IPS DF 4.7 (cell line): ENCODE data around the gene NUDT2.

Source experiments
- DNase-seq: peaks from one replicate; pipeline ENCODE4 v3.0.0-alpha.2; 2013; ENCODE audit warnings: low spot score; ENCODE audit errors: extremely low read depth

Gene NUDT2

DNA sequence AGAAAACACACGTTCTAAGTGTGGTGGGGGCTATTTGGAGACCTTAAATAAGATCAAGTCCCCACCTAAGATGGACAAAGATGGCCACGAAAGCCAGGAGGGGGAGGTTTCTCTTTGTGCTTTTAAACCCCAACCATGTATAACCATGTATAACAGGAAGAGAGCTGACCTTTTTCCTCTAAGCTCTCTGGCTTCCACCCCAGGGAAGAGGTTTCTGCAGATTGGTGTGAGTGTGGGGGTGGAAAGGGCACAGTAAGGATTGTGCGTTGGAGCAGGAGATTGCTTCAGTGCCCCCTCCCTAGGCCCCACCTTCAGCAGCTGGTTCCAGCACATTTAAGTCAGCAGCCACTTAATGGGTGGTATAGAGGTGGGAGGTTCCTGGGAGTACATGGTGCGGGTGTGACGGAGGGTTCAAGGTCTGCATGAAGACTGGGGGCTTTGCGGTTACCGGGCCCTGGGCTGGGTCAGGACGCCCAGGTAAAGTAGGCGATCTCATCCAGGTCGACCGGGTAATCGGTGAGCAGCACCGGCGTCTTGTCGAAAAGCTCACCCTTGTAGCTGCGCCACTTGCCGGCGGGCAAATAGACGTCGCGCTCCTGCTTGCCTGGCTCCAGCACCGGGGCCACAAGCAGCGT, 41.1 kb downstream of the NUDT2 start:
- DNase-seq, result no peak

DNA sequence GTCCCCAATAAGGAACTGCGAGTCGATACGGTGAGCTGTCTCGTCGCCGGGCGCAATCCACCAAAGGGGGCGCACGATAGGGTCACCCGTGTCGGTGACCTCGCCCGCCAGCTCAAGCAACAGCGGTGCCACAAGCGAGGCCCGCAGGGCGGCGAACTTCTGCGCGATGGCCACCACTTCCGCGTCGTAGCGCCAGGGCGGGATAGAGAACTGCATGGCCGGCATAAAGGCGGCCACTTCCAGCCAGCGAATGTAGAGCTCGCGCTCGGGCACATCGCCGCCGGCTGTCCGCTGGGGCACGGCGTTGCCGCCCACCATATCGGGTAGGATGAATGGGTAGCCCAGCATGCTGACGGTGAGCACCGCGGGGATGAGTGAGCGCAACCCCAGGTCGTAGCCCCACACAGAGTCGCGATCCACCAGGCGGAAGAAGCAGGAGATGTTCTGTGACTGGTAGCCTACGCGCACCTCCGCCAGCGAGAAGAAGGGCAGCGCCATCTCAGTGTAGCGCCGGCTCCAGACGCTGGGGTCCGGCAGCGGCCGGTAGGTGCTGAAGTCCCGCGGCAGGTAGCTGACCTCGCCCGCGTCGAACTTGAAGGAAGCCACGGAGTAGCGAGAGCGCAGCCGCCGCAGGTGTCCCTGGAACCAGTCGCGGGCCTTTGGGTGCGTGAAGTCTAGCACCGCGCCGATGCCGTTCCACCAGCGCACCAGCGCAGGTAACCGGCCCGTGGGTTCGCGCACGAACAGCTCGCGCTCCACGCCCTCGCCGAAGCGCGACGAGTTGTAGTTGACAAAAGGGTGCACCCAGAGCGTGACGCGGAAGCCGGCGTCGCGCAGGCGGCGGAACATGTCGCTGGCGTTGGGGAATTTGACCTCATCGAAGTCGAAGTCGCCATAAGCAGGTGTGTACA, 41.9 kb downstream of the NUDT2 start:
- no peak for DNase-seq

GRCh38 chr9:34371886-34372466, 42.6 kb downstream of the NUDT2 start:
- DNase-seq, result no peak

DNA sequence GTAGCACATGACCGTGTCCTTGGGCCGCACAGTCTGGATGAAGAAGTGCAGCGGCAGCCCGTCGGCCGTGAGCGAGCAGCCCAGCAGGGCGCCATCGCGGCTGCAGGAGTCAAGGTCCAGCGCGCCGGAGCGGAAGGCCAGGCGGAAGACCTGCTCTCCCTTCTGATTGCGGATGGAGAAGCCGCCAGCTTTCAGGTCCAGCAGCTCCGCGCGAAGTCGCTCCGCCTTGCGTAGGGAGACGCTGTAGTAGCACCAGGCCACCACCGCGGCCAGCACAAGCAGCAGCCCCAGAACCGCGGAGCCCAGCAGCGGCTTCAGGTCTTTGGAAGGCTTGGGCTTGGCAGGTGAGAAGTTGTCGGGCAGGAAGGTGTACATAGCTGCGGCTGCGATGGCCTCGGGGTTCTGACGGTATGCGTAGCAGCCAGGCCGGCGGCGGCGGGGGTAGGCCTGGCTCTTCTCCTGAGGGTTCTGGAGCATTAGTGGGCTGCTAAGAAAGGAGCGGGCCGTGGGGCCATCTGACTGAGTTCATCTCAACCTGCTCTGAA, 43.2 kb downstream of the NUDT2 start:
- no peak for DNase-seq

DNA sequence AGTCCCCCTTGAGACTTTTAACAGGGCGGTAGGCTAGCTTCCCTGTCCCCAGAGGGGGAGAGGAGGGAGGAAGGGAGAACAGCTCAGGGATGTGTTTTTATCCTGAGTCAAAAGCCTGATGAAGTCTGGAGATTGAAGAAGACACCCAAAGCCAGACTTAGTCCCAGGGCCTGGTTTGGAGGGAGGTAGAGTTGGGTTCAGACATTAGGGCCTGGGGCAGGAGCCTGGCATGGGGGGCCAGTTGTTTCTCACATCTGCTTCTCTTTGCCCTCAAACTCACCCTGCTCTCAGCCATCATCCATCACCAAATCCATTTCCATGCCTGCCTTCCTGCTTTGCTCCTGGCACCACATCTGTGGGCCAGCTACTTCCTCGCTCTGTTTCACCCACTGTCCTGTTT, 44.4 kb downstream of the NUDT2 start:
- no peak for DNase-seq

- no peak for DNase-seq
Observed at GRCh38 chr9:34374339-34374738, 45.0 kb downstream of the NUDT2 start.

DNA sequence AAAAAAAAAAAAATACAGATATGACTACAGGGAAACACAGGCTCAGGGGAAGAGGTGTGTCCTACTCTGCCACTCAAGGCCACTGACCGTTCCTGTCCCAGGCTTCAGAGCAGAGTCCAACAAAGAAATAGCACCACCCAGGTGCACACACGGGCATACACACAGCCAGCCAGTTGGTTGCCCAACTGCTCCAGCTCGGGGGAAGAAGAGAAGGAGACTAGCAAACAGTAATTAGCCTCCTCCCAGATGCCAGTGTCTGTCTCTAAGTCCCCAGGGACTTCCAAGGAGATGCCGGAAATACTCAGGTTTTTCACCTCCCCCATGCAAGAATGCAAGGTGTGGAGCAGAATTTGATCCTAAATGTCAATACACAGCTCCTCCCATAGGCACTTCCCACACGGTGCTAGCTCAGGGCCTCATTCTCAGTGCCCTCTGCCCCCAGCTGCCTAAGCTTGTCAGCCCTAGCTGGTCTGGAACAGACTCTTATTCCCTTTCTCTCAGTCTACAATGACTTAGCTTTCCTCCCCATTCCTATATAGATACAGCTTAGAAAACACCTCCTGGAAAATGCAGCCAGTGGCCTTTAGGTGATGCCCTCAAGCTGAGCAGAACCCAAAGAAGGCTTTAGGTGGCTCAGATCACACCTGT, 45.7 kb downstream of the NUDT2 start:
- DNase-seq, result no peak

DNA sequence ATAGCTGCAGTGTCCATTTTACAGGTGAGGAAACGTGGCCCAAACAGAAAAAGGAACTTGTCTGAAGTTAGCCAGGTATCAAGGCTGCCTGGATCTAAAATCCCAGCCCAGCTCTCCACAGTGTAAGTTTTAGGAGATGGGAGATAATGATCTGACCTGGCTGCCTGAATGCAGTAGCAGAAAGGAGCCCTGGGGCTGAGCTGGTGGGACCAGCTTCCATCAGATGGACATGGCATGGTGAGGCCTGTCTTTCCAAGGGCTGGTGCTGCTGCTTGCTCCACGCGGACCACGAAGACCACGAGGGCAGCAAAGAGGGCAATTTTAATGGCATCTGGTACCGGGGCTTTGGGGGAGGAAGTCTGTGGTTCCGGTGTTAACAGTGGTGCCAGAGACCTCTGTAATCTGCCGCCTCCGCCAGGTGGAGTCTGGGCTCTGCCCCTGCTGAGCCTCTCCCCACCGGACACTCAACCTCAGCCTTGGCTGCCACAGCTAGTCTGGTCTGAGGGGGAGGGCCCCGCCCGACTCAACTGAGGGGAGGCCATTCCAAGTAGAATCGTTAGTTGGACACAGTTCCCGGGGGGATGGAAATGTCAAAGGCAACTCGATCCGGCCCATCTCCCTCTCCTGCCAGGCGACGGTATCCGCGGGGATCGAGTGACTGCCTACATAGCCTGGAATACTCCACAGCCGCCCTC, 46.7 kb downstream of the NUDT2 start:
- no peak for DNase-seq

GRCh38 chr9:34376596-34377403, 47.4 kb downstream of the NUDT2 start, which contains the start of gene MYORG:
Gene MYORG (minus strand): TSS chr9:34376898. CDS start chr9:34372943, 3,955 bp downstream.
- DNase-seq, result no peak

DNA sequence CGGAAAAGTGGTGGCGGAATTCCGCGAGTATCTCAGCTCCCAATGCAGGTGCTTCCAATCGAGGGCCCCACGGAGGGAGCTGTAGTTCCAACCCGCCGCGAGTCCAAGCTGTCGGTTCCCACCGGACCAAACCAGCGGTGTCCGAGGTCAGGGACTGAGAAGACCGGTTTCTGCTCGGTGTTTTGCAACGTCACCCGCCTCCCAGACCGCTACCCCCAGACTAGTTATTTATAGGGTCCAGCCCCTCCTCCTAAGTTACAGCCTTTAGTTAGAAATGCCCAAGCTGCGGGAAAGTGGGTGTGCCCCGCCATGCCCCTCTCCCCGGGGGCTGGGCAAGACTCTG, 48.0 kb downstream of the NUDT2 start:
- DNase-seq, result no peak

DNA sequence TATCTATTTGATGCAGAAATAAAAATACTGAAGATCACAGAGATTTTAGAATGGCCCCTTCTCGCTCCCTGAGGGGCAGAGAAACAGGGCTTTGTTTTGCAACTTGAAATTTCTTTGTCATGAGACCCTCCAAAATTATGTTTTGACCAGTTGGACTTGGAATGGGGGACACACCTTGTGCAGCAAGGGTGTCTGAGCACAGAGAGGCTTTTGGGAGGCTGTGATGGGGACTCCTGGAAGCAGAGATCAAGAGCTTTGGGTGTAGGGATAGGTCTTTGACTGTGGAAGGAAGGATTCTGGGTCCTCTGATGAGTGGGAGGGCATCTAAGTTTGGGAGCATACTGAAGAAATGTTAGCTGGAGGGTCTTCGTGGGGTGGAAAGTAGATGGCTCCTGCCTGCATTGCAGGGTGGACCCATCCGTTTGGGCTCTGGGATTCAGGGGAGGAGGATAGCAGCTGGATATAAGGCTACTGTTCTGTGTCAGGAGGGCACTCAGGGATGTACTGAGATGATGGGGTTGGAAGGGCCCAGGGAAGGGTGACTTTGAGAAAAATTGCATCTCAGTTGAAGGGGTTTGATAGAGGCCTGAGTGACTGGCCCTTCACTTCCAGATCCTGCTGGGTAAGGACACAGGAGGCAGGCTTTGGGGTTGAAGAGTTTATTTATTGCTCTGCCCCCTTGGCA, 49.1 kb downstream of the NUDT2 start:
- DNase-seq, result no peak

DNA sequence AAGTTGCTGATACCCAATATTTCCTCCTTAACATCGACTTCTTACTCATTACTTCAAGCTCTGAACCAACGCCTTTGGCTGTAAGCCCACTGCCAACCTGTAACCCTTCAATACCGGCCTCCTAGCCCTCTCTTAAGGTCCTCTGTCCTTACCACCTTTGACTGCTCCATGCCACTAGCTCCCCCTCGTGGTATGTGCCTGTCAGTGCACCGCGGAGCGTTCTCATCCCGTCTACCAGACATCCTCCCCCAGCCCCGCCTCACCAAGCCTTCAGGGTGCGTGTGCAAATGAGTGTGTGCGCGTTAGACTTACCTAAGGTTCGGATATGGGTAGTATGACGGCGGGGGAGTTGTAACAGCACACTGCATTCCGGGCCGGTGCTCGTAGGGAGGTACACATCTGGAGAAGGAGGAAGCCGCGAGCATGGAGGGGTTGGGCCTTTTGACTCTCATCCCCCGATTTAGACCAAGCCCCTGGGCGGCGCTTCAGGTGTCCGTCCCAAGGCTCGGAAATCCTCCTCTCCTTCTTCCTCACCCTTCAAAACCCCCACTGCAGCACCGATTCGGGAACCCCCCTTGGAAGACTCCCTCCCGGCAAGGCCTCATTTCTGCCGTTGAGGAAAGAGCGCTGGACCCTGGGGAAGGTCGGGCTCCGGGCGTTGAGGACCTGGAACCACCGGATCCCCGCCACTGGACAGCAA, 50.1 kb downstream of the NUDT2 start:
- no peak for DNase-seq

- no peak for DNase-seq
Observed at GRCh38 chr9:34380034-34380510, 50.7 kb downstream of the NUDT2 start.

DNA sequence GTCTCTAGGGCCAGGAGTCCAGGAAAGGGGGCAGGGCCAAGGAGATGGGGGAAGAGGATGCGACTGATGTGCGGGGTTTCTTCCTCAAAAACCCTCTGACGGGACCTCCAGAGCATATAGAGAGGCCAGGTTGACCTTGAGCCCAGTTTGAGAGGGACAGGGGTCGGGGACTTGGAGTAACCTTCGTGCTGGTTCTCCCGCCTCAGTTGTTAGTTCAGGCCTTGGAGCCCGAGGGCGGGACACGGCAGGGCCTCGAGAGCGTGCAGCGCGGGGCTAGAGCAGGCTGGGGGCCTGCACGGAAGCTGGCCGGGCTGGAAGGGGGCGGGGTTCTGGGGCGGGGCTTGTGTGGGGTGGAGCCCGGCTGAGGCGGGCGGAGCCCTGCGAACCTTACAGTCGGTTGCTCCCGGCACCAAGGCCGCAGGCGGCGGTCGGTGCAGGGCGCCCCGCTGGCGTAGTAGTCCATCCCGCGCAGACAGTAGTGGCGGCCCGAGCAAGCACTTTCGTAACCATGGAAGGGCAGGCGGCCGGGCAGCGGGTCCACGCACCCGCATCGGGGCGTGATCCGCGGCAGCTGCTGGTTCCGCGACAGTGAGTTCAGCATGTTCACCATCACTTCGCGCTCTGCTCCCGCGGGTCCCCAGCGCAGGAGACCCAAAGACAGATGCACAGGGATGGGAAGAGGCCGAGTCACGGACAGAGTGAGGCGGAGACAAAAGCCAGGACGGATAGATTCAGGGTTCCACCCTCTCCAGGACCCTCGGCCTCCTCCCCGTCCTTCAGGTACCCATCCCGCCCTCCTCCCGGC, 51.3 kb downstream of the NUDT2 start:
- DNase-seq, result no peak

DNA sequence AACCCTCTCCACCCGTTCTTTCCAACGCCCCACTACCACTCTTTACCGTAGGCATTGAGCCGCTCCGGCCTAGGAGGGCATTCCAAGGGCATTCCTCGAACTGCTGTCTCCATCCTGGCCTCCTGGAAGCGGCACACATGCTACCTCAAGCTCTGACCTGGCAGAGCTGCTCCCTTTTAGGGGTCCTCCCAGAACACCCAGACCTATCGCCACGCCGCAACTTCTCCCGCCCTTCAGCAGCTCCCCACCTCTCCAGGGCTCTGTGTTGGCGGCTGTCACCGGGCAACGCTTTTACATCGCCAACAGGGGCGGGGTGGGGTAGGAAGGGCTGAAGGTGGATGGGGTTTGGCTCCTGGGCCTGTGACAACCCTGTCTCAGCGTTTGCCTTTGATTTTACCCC, 52.0 kb downstream of the NUDT2 start:
- no peak for DNase-seq

GRCh38 chr9:34382054-34382453, 52.7 kb downstream of the NUDT2 start:
- no peak for DNase-seq

DNA sequence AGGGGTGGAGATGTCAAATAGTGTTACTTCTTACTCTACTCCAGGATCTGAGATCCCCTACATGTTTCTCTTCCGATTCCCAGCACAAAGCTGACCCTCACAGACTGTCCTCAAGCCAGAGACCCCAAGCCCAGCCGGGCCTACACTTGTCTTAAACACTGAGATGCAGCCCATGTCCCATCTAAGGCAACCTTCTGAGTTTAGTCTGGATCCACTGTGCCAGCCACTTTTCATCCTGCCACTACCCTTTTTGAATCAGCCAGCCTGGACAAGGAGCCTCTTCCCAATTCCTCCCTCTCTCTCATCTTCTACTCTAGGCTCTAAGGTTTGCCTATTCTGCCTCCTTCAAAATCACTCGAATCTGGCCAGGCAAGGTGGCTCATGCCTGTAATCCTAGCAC, 53.5 kb downstream of the NUDT2 start:
- DNase-seq, result no peak

DNA sequence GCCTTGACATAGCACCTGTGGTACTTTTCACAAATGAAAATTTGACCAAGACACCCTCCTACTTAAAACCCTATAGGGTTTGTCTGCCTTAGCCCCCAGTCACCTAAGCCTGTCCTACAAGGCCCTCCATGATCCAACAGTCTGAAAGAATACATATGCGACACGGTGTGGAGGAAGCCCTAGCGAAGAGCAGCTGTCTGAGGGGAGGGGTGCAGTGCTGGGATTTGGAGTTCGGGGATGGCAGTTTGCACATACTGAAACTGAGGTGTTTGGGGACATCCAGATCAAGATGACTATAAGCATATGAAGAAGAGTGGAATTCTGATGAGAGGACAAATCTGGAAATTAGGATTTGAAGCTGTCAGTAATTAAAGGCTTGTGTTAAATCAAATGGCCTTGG, 54.5 kb downstream of the NUDT2 start:
- DNase-seq, result no peak
